Mesodermal cell (in vitro differentiated cells): Measurements from ENCODE around the gene HTRA1.
A peak's percentile ranks its signal among the peaks of the same experiment; 100 is the strongest.

Experiments used
- H3K27ac ChIP-seq: 2 replicates; pipeline ENCODE4 v1.7.0; 2013; ENCODE audit warnings: mild to moderate bottlenecking, low read depth, low read length, moderate library complexity; ENCODE audit not compliant: severe bottlenecking
- H3K36me3 ChIP-seq: 2 replicates; pipeline ENCODE4 v1.7.1; 2013; ENCODE audit warnings: mild to moderate bottlenecking, low read length, moderate library complexity; ENCODE audit not compliant: control insufficient read depth, insufficient read depth
- H3K4me1 ChIP-seq: one replicate; pipeline ENCODE4 v1.7.1; 2013; ENCODE audit warnings: mild to moderate bottlenecking, low read length; ENCODE audit not compliant: insufficient read depth, control insufficient read depth, poor library complexity, severe bottlenecking
- H3K4me3 ChIP-seq: 2 replicates; pipeline ENCODE4 v1.7.0; 2013; ENCODE audit warnings: low read length, control low read depth, mild to moderate bottlenecking; ENCODE audit not compliant: insufficient read depth, poor library complexity, severe bottlenecking; ENCODE audit errors: extremely low read depth
- H3K9me3 ChIP-seq: 2 replicates; pipeline ENCODE4 v1.7.1; 2013; ENCODE audit warnings: mild to moderate bottlenecking, low read length, moderate library complexity; ENCODE audit not compliant: control insufficient read depth
- WGBS, 2 experiments: methylation state at CpG; one replicate each; pipeline ENCODE4 v1.1.5; 2013; ENCODE audit warnings: missing lambda C conversion rate in 2 of 2; ENCODE audit not compliant: insufficient coverage in 2 of 2; 5-methylcytosine and 5-hydroxymethylcytosine counted together

HTRA1 gene

DNA sequence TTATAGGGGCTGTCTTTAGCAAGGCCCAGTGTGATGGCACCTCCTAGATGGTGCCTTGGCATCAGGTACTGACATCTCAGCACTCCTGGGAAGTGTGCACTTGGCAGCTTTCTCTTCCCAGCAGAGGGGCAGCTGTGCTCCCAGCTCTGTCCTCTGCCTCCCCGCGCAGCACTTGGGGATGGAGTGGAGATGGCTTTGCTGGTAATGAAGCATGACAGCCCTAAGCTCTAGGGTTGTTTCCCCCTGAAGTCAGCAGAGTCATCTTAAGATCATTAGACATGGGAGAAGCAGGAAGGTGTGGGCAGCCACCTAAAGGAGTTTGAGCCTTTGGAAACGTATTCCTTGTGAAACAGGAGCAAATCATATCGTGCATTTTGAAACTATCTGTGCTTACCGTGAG, 46.7 kb downstream of the HTRA1 start:
- Histone ChIP-seq H3K9me3 (no peaks in the 10 kb centered on the region), H3K27ac (no peak overlapping the region), H3K4me1 (no peaks in the 10 kb centered on the region), H3K36me3 (peaks cover 20% of the 10 kb centered on the region), H3K4me3 (no peak overlapping the region)
- WGBS, 2 experiments = 96 to 99% methylated on average over 3 to 5 of the region's 5 CpGs

- Histone ChIP-seq H3K4me3 (no peak overlapping the region), H3K27ac (peak overlapping the region; percentile 25), H3K9me3 (no peaks in the 10 kb centered on the region), H3K4me1 (no peaks in the 10 kb centered on the region), H3K36me3 (peaks cover 22% of the 10 kb centered on the region)
- WGBS, 2 experiments = 90 to 92% methylated on average over 10 to 11 of the region's 11 CpGs
Measured at GRCh38 chr10:122509323-122509722, 48.0 kb downstream of the HTRA1 start.

- Histone ChIP-seq H3K36me3 (peaks cover 25% of the 10 kb centered on the region), H3K27ac (no peak overlapping the region), H3K4me3 (no peak overlapping the region), H3K4me1 (no peaks in the 10 kb centered on the region), H3K9me3 (no peaks in the 10 kb centered on the region)
- WGBS, 2 experiments = 85 to 91% methylated on average over 10 of the region's 11 CpGs
Measured at GRCh38 chr10:122510326-122510725, 49.0 kb downstream of the HTRA1 start.

GRCh38 chr10:122510736-122511135, 49.4 kb downstream of the HTRA1 start:
- peaks cover 25% of the 10 kb centered on the region for H3K36me3 ChIP-seq
- 96 to 100% methylated on average over 3 of the region's 3 CpGs for WGBS, 2 experiments

GRCh38 chr10:122513053-122513452, 51.7 kb downstream of the HTRA1 start:
- Histone ChIP-seq H3K36me3 (peaks cover 21% of the 10 kb centered on the region), H3K9me3 (no peaks in the 10 kb centered on the region), H3K4me3 (no peak overlapping the region), H3K4me1 (no peaks in the 10 kb centered on the region), H3K27ac (no peak overlapping the region)
- 83 to 100% methylated on average over 4 of the region's 4 CpGs for WGBS, 2 experiments

More at GRCh38 chr10:122510736-122511135, 49.4 kb downstream of the HTRA1 start:
- no peaks in the 10 kb centered on the region for H3K4me1 ChIP-seq
- no peak overlapping the region for H3K27ac ChIP-seq
- H3K9me3 ChIP-seq = no peaks in the 10 kb centered on the region
- no peak overlapping the region for H3K4me3 ChIP-seq

GRCh38 chr10:122514045-122514840, 52.9 kb downstream of the HTRA1 start:
- H3K36me3 ChIP-seq = peaks cover 12% of the 10 kb centered on the region
- H3K9me3 ChIP-seq = no peaks in the 10 kb centered on the region
- WGBS, 2 experiments = 94 to 96% methylated on average over 22 of the region's 22 CpGs
- H3K4me1 ChIP-seq = no peaks in the 10 kb centered on the region
- H3K27ac ChIP-seq = no peak overlapping the region
- H3K4me3 ChIP-seq = no peak overlapping the region

- 96% methylated on average over 4 to 5 of the region's 5 CpGs for WGBS, 2 experiments
- Histone ChIP-seq H3K9me3 (no peaks in the 10 kb centered on the region), H3K36me3 (peaks cover 12% of the 10 kb centered on the region)
Measured at GRCh38 chr10:122515022-122515424, 53.7 kb downstream of the HTRA1 start.

DNA sequence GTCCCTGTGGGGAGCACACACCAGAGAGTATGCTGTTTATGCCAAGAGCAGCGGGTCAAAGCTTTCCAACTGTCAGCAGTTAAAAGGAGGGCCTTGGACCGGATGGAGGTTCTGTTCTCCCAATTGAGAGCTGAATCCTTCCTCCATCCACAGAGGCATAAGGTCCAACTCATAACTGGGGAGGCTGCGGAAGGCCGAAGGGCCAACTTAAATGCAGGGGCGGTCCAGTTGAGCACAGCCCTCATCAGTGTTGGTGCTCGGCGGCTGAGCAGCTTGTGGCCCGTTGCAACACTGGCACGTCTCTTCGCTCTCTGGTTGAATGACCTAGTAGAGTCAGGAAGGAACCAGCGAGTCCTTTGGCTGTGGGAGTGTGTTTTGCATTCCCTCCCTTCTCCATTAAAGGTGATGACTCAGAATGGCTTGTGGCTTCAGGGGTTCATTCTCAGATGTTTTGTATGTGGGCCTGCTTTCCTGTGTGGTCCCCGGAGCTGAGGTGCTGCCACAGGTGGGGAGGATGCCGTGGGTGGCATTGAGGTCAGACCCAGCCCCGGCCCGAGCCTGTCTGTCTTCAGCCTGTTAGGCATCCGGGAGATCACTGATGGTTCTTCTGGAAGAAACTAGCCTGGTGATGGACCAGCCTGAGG, 54.4 kb downstream of the HTRA1 start:
- 94 to 98% methylated on average over 12 to 15 of the region's 16 CpGs for whole genome bisulfite sequencing, 2 experiments

More at GRCh38 chr10:122515022-122515424, 53.7 kb downstream of the HTRA1 start:
- H3K27ac ChIP-seq = no peak overlapping the region
- no peak overlapping the region for H3K4me3 ChIP-seq
- no peaks in the 10 kb centered on the region for H3K4me1 ChIP-seq

GRCh38 chr10:122516734-122517133, 55.4 kb downstream of the HTRA1 start:
- H3K4me1 ChIP-seq = peaks cover 4% of the 10 kb centered on the region
- WGBS, 2 experiments = 86 to 88% methylated on average over 2 to 3 of the region's 4 CpGs
- no peaks in the 10 kb centered on the region for H3K9me3 ChIP-seq
- H3K36me3 ChIP-seq = peaks cover 12% of the 10 kb centered on the region
- H3K27ac ChIP-seq = no peak overlapping the region
- H3K4me3 ChIP-seq = no peak overlapping the region

More for the DNA sequence above, 54.4 kb downstream of the HTRA1 start:
- peaks cover 12% of the 10 kb centered on the region for H3K36me3 ChIP-seq
- no peak overlapping the region for H3K27ac ChIP-seq
- H3K9me3 ChIP-seq = no peaks in the 10 kb centered on the region
- no peak overlapping the region for H3K4me3 ChIP-seq
- H3K4me1 ChIP-seq = peaks cover under 1% of the 10 kb centered on the region

GRCh38 chr10:122519144-122519543, 57.8 kb downstream of the HTRA1 start:
- Histone ChIP-seq H3K27ac (no peak overlapping the region), H3K4me3 (no peak overlapping the region), H3K9me3 (no peaks in the 10 kb centered on the region), H3K36me3 (peaks cover 5% of the 10 kb centered on the region), H3K4me1 (peaks cover 4% of the 10 kb centered on the region)
- WGBS, 2 experiments = 90 to 92% methylated on average over 4 to 6 of the region's 7 CpGs

GRCh38 chr10:122519873-122520272, 58.5 kb downstream of the HTRA1 start:
- Histone ChIP-seq H3K4me1 (peaks cover 4% of the 10 kb centered on the region), H3K36me3 (no peaks in the 10 kb centered on the region), H3K4me3 (no peak overlapping the region), H3K9me3 (no peaks in the 10 kb centered on the region), H3K27ac (no peak overlapping the region)
- 96 to 98% methylated on average over 14 to 15 of the region's 15 CpGs for WGBS, 2 experiments
